K562 (cell line): ENCODE results near the gene CASKIN2. TPM values are rescaled to one million over a fixed set of nuclear protein-coding genes. Genes with fewer than 3 reads are reported as not detected.

Experiments used
- ATAC-seq: fragments of 200-7000 bp; cut with Tn5 transposase; 3 replicates; pipeline ENCODE4 v1.9.1; 2020; ENCODE audit warnings: moderate library complexity
- BruUV-seq: library from RNA; stranded (reverse); fragments of 400-500 nt; replicated peaks from 2 replicates; lab custom pipeline; 2021; lab: Mats Ljungman, UMichigan
- CTCF ChIA-PET: fragments of 300-600 bp; formaldehyde crosslinking; extraction: SDS; loops from one replicate; lab custom pipeline; 2021; ENCODE audit warnings: low intra/inter-chr PET ratio; lab: Yijun Ruan, JAX
- POLR2A ChIA-PET: fragments of 300-600, 350-650 bp; sonication (Branson Sonifier 250); formaldehyde crosslinking; extraction: SDS; loops from one replicate; lab custom pipeline; 2021; ENCODE audit warnings: antibody characterized with exemption, inconsistent platforms; lab: Yijun Ruan, JAX
- DNase-seq, 4 experiments: peaks; one replicate each; pipeline versions ENCODE4 v3.0.0 to v3.0.0-alpha.2; 2011 to 2018; ENCODE audit warnings: low spot score in 3 of 4, mixed read lengths in 3 of 4; ENCODE audit errors: extremely low read depth in 1 of 4
- FAIRE-seq: peaks from 2 replicates; lab custom pipeline; 2011; peaks lifted over from hg19 to GRCh38; lab: Jason Lieb, UNC
- H2AFZ ChIP-seq: 2 replicates; pipeline ENCODE4 v1.6.0; 2011; ENCODE audit warnings: low read depth, low read length, control low read depth, inconsistent platforms
- H3K27ac ChIP-seq: fragments of 200-600 bp; 3 replicates; pipeline ENCODE4 v1.8.0; 2011; ENCODE audit warnings: low read depth, mild to moderate bottlenecking, control low read depth, inconsistent platforms, low read length, moderate library complexity, mixed read lengths; ENCODE audit errors: extremely low read depth
- H3K27me3 ChIP-seq, 2 experiments: fragments of 300-600 bp in 1 of 2; 2 replicates in 1 of 2; 3 replicates in 1 of 2; pipeline versions ENCODE4 v1.6.0 to v1.8.0; 2011; ENCODE audit warnings: inconsistent platforms in 2 of 2, low read length in 2 of 2, mild to moderate bottlenecking in 1 of 2, mixed read lengths in 1 of 2, moderate library complexity in 1 of 2; ENCODE audit not compliant: control insufficient read depth in 2 of 2, insufficient read depth in 2 of 2
- H3K36me3 ChIP-seq: fragments of 300-600 bp; 3 replicates; pipeline ENCODE4 v1.8.0; 2011; ENCODE audit warnings: mild to moderate bottlenecking, low read length, inconsistent platforms; ENCODE audit not compliant: control insufficient read depth, insufficient read depth
- H3K4me1 ChIP-seq, 2 experiments: fragments of 200-600 bp in 1 of 2; replicated peaks in 1 of 2; 2 replicates in 1 of 2; 3 replicates in 1 of 2; pipeline versions ENCODE4 v1.5.1 to v1.8.0; 2011; ENCODE audit warnings: inconsistent platforms in 2 of 2, low read length in 2 of 2, mild to moderate bottlenecking in 1 of 2, mixed read lengths in 1 of 2, moderate library complexity in 1 of 2; ENCODE audit not compliant: control insufficient read depth in 2 of 2, insufficient read depth in 2 of 2
- H3K4me2 ChIP-seq: 2 replicates; pipeline ENCODE4 v1.6.1; 2011; ENCODE audit warnings: low read length, control low read depth, inconsistent platforms, mixed read lengths; ENCODE audit not compliant: insufficient read depth
- H3K4me3 ChIP-seq: fragments of 200-600 bp; sonication (generic), shearing (Covaris generic); 2 replicates; pipeline ENCODE4 v1.5.1; 2016; ENCODE audit warnings: control low read depth, inconsistent platforms
- H3K79me2 ChIP-seq: fragments of 200-600 bp; 3 replicates; pipeline ENCODE4 v1.8.0; 2011; ENCODE audit warnings: low read length, inconsistent platforms; ENCODE audit not compliant: control insufficient read depth, insufficient read depth
- H3K9ac ChIP-seq, 2 experiments: 2 replicates each; pipeline versions ENCODE4 v1.6.0 to v1.6.1; 2011; ENCODE audit warnings: low read depth in 2 of 2, low read length in 2 of 2, control low read depth in 1 of 2, inconsistent platforms in 1 of 2, mild to moderate bottlenecking in 1 of 2, mixed read lengths in 1 of 2; ENCODE audit not compliant: insufficient read depth in 1 of 2
- H3K9me1 ChIP-seq: one replicate; pipeline ENCODE4 v1.6.0; 2011; ENCODE audit warnings: inconsistent platforms, mild to moderate bottlenecking, low read length, moderate library complexity; ENCODE audit not compliant: control insufficient read depth, insufficient read depth
- H3K9me3 ChIP-seq: replicated peaks from 2 replicates; pipeline ENCODE4 v1.5.1; 2011; ENCODE audit warnings: low read depth, low read length, inconsistent platforms; ENCODE audit not compliant: control insufficient read depth, insufficient read depth
- H4K20me1 ChIP-seq: replicated peaks from 2 replicates; pipeline ENCODE4 v1.6.1; 2011; ENCODE audit warnings: low read length, inconsistent platforms, mixed read lengths; ENCODE audit not compliant: control insufficient read depth, insufficient read depth
- ETV5 ChIP-seq: sonication (generic); formaldehyde crosslinking; IDR thresholded peaks from 2 replicates; pipeline ENCODE4 v1.4.0; 2020; ENCODE audit warnings: low read depth, mild to moderate bottlenecking, missing genetic modification reagents
- GMEB1 ChIP-seq: fragments of 250-450 bp; sonication (Bioruptor Pico); IDR thresholded peaks from 2 replicates; pipeline ENCODE4 v1.4.0; 2020; ENCODE audit warnings: mild to moderate bottlenecking
- HMG20A ChIP-seq: fragments of 450-650 bp; formaldehyde crosslinking; conservative IDR thresholded peaks from 2 replicates; pipeline ENCODE4 v1.4.0; 2020; ENCODE audit warnings: mild to moderate bottlenecking, mixed read lengths
- JUND ChIP-seq, 2 experiments: IDR thresholded peaks; 2 replicates in 1 of 2; 3 replicates in 1 of 2; pipeline ENCODE4 v1.6.1; 2011; ENCODE audit warnings: borderline replicate concordance in 2 of 2, low read depth in 2 of 2, low read length in 2 of 2, improper control_type of control experiment in 1 of 2, missing biosample characterization in 1 of 2, missing genetic modification characterization in 1 of 2, missing genetic modification reagents in 1 of 2
- MBD2 ChIP-seq: sonication (generic); IDR thresholded peaks from 2 replicates; pipeline ENCODE4 v1.6.1; 2016; ENCODE audit warnings: low read depth, borderline replicate concordance
- MEF2D ChIP-seq: conservative IDR thresholded peaks from 2 replicates; pipeline ENCODE4 v1.6.1; 2016; ENCODE audit warnings: low read depth, missing genetic modification characterization, missing compliant biosample characterization
- NCOA6 ChIP-seq: fragments of 450-650 bp; IDR thresholded peaks from 2 replicates; pipeline ENCODE4 v1.6.1; 2017; ENCODE audit warnings: mild to moderate bottlenecking
- RAD51 ChIP-seq: fragments of 450-650 bp; IDR thresholded peaks from 2 replicates; pipeline ENCODE4 v1.7.1; 2016; ENCODE audit warnings: low read depth, mild to moderate bottlenecking, borderline replicate concordance
- SREBF1 ChIP-seq: fragments of 150-350 bp; IDR thresholded peaks from 2 replicates; pipeline ENCODE4 v1.6.1; 2014; ENCODE audit warnings: antibody characterized with exemption, low read depth, low read length, borderline replicate concordance
- SRF ChIP-seq, 2 experiments: fragments of 250-450, 450-650 bp in 1 of 2; sonication (Bioruptor Pico) in 1 of 2; sonication (generic) in 1 of 2; formaldehyde crosslinking; IDR thresholded peaks; 2 replicates each; pipeline versions ENCODE4 v1.5.0 to v1.5.1; 2020 to 2022; ENCODE audit warnings: mild to moderate bottlenecking in 1 of 2, missing genetic modification reagents in 1 of 2
- ZFX ChIP-seq: sonication (generic); formaldehyde crosslinking; IDR thresholded peaks from 2 replicates; pipeline ENCODE4 v1.8.0; 2022; ENCODE audit warnings: mild to moderate bottlenecking, missing genetic modification reagents, moderate library complexity
- ZNF121 ChIP-seq: sonication (generic); formaldehyde crosslinking; conservative IDR thresholded peaks from 2 replicates; pipeline ENCODE4 v1.8.0; 2022; ENCODE audit warnings: missing genetic modification reagents
- ZNF23 ChIP-seq: fragments of 250-450 bp; sonication (Bioruptor Pico); IDR thresholded peaks from 2 replicates; pipeline ENCODE4 v1.4.0; 2020; ENCODE audit warnings: mild to moderate bottlenecking
- ZNF311 ChIP-seq: fragments of 250-450 bp; sonication (Bioruptor Pico); IDR thresholded peaks from 2 replicates; pipeline ENCODE4 v1.4.0; 2020; ENCODE audit warnings: mild to moderate bottlenecking, moderate library complexity
- ZNF436 ChIP-seq: fragments of 250-450, 450-650 bp; sonication (Bioruptor Pico); formaldehyde crosslinking; IDR thresholded peaks from 2 replicates; pipeline ENCODE4 v1.7.0; 2020; ENCODE audit warnings: mild to moderate bottlenecking
- ZNF589 ChIP-seq: fragments of 200-800 bp; sonication (Bioruptor generic); IDR thresholded peaks from 2 replicates; pipeline ENCODE4 v1.6.1; 2016; ENCODE audit warnings: low read depth, missing genetic modification characterization, missing compliant biosample characterization
- ZNF766 ChIP-seq: fragments of 200-800 bp; sonication (Bioruptor generic); conservative IDR thresholded peaks from 2 replicates; pipeline ENCODE4 v1.6.1; 2016; ENCODE audit warnings: missing genetic modification characterization, missing compliant biosample characterization
- WGBS: fragments of 100-300 bp; shearing (Covaris generic); methylation state at CpG from one replicate; pipeline ENCODE4 v1.1.6; 2016; ENCODE audit warnings: low coverage, mixed read lengths; ENCODE audit not compliant: insufficient coverage; ENCODE audit errors: missing lambda C conversion rate; 5-methylcytosine and 5-hydroxymethylcytosine counted together
- in situ Hi-C: fragments of 300-500 bp; cut with MboI; formaldehyde crosslinking; loops from 4 replicates; pipeline ENCODE4 v1.15.0; 2018; ENCODE audit warnings: inconsistent platforms, mixed read lengths
- intact Hi-C: fragments of 100-400 bp; cut with micrococcal nuclease; formaldehyde crosslinking; loops from 2 replicates; pipeline ENCODE4 v1.14.2; 2022
- polyA plus RNA-seq, 8 experiments: library from polyadenylated mRNA; depleted of rRNA in 4 of 8; stranded (reverse) in 5 of 8; unstranded in 3 of 8; fragments of >200 nt; fragmentation: Nextera tagmentation in 2 of 8; fragmentation: Illumina TruSeq in 1 of 8; extraction: Ambion mirVana in 2 of 8; extraction: Trizol in 1 of 8; gene quantifications; 2 replicates each; pipeline versions ENCODE4 v1.2.1 to v1.2.3, GENCODE V29; 2011 to 2014; ENCODE audit warnings: inconsistent platforms in 1 of 8, missing spikeins in 1 of 8
- total RNA-seq, 7 experiments: library from RNA; depleted of rRNA in 6 of 7; stranded (reverse); fragments of >200 nt in 6 of 7; fragmentation: Illumina TruSeq in 2 of 7; extraction: Trizol in 2 of 7; gene quantifications; 2 replicates each; pipeline versions ENCODE4 v1.2.1 to v1.2.3, GENCODE V29; 2011 to 2021; ENCODE audit warnings: low replicate concordance in 1 of 7
- TF ChIP-seq, protein P1 (sequence below): sonication (generic); formaldehyde crosslinking; IDR thresholded peaks from 2 replicates; pipeline ENCODE4 v1.8.1; 2023; ENCODE audit warnings: mild to moderate bottlenecking, missing genetic modification reagents

The CASKIN2 gene
- total and polyA plus RNA-seq, 9 of the 15 experiments (the other 6 are each of a cell fraction or from before 2014, with no cell fraction given) = 0.01 to 12.2 (median 2.1) TPM

- TF ChIP-seq RAD51 (peak; percentile 26; the same call in 1 of the 2 replicates), SREBF1 (no peak), ZNF311 (no peak), ZFX (CRISPR knock-in tag) (peak; percentile 33; the same call in 1 of the 2 replicates), ZNF23 (CRISPR knock-in tag) (no peak)
Observed at GRCh38 chr17:75459590-75460267, 55.6 kb downstream of the CASKIN2 start (continued).

- H3K4me1 ChIP-seq = peaks cover 16 to 17% of the 10 kb centered on the region in 2 experiments; a peak in 4 of 5 replicates
- no peaks in the 10 kb centered on the region for H3K36me3 ChIP-seq
- no peaks in the 10 kb centered on the region for H4K20me1 ChIP-seq
- CTCF ChIA-PET = no interaction called here
- WGBS = 14% methylated on average over 1 of the region's 1 CpG
- H3K9me3 ChIP-seq = no peaks in the 10 kb centered on the region
- no peaks in the 10 kb centered on the region for H3K9me1 ChIP-seq
- ATAC-seq = no peak
- peak overlapping the region in 1 of 2 experiments; percentile 43; a peak in 1 of 4 replicates for H3K9ac ChIP-seq
- in situ Hi-C loops = no loop called here
- no peak overlapping the region for H3K4me3 ChIP-seq
- H3K79me2 ChIP-seq = peaks cover 15% of the 10 kb centered on the region
- no peak overlapping the region for H2AFZ ChIP-seq
- no TSS peak for BruUV-seq
- intact Hi-C loops = no loop called here
- H3K27me3 ChIP-seq = no peaks in the 10 kb centered on the region
- H3K4me2 ChIP-seq = no peak overlapping the region
- H3K27ac ChIP-seq = no peak overlapping the region
- no peak for DNase-seq
- POLR2A ChIA-PET = interaction anchor here (1.0 to 1.1 kb wide), 2 partner anchors 9 to 32 kb away, joined by 3 read pairs; no protein-coding TSS in a partner anchor
- no peak for FAIRE-seq
- TF ChIP-seq GMEB1 (no peak), MBD2 (no peak), ETV5 (CRISPR knock-in tag) (no peak), ZNF436 (CRISPR knock-in tag) (no peak), MEF2D (tag) (no peak), ZNF589 (CRISPR knock-in tag) (no peak), ZNF121 (no peak), HMG20A (no peak), JUND (IDR thresholded peaks at IDR 0.05; ENCODE audit: borderline replicate concordance, low read depth, low read length) (no peak), JUND (tag; IDR thresholded peaks at IDR 0.05; ENCODE audit: borderline replicate concordance, low read depth, low read length) (no peak), SRF (CRISPR knock-in tag; IDR thresholded peaks at IDR 0.05) (no peak), NCOA6 (no peak), ZNF766 (CRISPR knock-in tag) (no peak)
- TF ChIP-seq, protein P1, sequence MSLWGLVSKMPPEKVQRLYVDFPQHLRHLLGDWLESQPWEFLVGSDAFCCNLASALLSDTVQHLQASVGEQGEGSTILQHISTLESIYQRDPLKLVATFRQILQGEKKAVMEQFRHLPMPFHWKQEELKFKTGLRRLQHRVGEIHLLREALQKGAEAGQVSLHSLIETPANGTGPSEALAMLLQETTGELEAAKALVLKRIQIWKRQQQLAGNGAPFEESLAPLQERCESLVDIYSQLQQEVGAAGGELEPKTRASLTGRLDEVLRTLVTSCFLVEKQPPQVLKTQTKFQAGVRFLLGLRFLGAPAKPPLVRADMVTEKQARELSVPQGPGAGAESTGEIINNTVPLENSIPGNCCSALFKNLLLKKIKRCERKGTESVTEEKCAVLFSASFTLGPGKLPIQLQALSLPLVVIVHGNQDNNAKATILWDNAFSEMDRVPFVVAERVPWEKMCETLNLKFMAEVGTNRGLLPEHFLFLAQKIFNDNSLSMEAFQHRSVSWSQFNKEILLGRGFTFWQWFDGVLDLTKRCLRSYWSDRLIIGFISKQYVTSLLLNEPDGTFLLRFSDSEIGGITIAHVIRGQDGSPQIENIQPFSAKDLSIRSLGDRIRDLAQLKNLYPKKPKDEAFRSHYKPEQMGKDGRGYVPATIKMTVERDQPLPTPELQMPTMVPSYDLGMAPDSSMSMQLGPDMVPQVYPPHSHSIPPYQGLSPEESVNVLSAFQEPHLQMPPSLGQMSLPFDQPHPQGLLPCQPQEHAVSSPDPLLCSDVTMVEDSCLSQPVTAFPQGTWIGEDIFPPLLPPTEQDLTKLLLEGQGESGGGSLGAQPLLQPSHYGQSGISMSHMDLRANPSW = no peak
Observed at GRCh38 chr17:75459246-75459589, 56.1 kb downstream of the CASKIN2 start.
